HCT116 (cell line): ENCODE data around the gene DERL3. TPM values are rescaled to one million over a fixed set of nuclear protein-coding genes. Genes with fewer than 3 reads are reported as not detected.

ENCODE experiments used
- ATAC-seq: fragments of 200-7000 bp; cut with Tn5 transposase; 2 replicates; pipeline ENCODE4 v1.9.1; 2020; ENCODE audit warnings: mild to moderate bottlenecking, moderate library complexity
- BruUV-seq: library from RNA; stranded (reverse); fragments of 400-500 nt; replicated peaks from 2 replicates; lab custom pipeline; 2021; lab: Mats Ljungman, UMichigan
- CTCF ChIA-PET: fragments of 300-600 bp; sonication (Branson Sonifier 250); formaldehyde crosslinking; loops from one replicate; lab custom pipeline; 2021; ENCODE audit warnings: antibody characterized with exemption; lab: Charles Lee
- POLR2A ChIA-PET: fragments of 300-600, 350-600 bp; sonication (Branson Sonifier 250); formaldehyde crosslinking; loops from one replicate; lab custom pipeline; 2021; ENCODE audit warnings: antibody characterized with exemption; lab: Charles Lee
- RAD21 ChIA-PET, 2 experiments: fragments of 300-600 bp; sonication (Branson Sonifier 250); formaldehyde crosslinking; loops; one replicate each; lab custom pipeline; 2023; ENCODE audit warnings: low total read pairs in 2 of 2; ENCODE audit not compliant: uncharacterized antibody in 2 of 2, unreplicated experiment in 2 of 2, low non-redundant PET in 1 of 2; lab: Charles Lee
- DNase-seq: peaks from one replicate; pipeline ENCODE4 v3.0.0-alpha.2; 2010; ENCODE audit warnings: low read depth, low spot score
- H2AFZ ChIP-seq: fragments of 200-600 bp; shearing (Covaris generic), sonication (generic); 2 replicates; pipeline ENCODE4 v1.6.1; 2017; ENCODE audit warnings: low read depth, mixed run types, mixed read lengths, antibody characterized with exemption, low read length; ENCODE audit not compliant: poor library complexity, severe bottlenecking
- H3K27ac ChIP-seq: 2 replicates; pipeline ENCODE4 v1.5.1; 2012; ENCODE audit warnings: low read depth, low read length
- H3K27me3 ChIP-seq: fragments of 200-600 bp; sonication (generic); 2 replicates; pipeline ENCODE4 v1.6.1; 2016; ENCODE audit warnings: mixed run types, low read length, mixed read lengths; ENCODE audit not compliant: insufficient read depth
- H3K36me3 ChIP-seq, 2 experiments: fragments of 200-500 bp in 1 of 2; fragments of 200-600 bp in 1 of 2; sonication (Bioruptor generic) in 1 of 2; sonication (generic) in 1 of 2; 2 replicates each; pipeline versions ENCODE4 v1.5.1 to v1.6.1; 2014 to 2016; ENCODE audit warnings: low read length in 2 of 2, inconsistent platforms in 1 of 2, mixed read lengths in 1 of 2, mixed run types in 1 of 2; ENCODE audit not compliant: insufficient read depth in 2 of 2, control insufficient read depth in 1 of 2
- H3K4me1 ChIP-seq, 2 experiments: fragments of 200-600 bp in 1 of 2; sonication (generic) in 1 of 2; 2 replicates each; pipeline versions ENCODE4 v1.5.1 to v1.6.1; 2012 to 2017; ENCODE audit warnings: low read length in 2 of 2, inconsistent platforms in 1 of 2, mild to moderate bottlenecking in 1 of 2, mixed read lengths in 1 of 2, mixed run types in 1 of 2, moderate library complexity in 1 of 2; ENCODE audit not compliant: insufficient read depth in 2 of 2, control insufficient read depth in 1 of 2
- H3K4me2 ChIP-seq: fragments of 200-600 bp; sonication (generic); 2 replicates; pipeline ENCODE4 v1.6.1; 2017; ENCODE audit warnings: mixed run types, low read length, mixed read lengths
- H3K4me3 ChIP-seq, 2 experiments: fragments of 200-600 bp in 1 of 2; sonication (generic) in 1 of 2; replicated peaks in 1 of 2; 2 replicates each; pipeline ENCODE4 v1.5.1; 2011 to 2016; ENCODE audit warnings: low read length in 2 of 2, control low read depth in 1 of 2, low read depth in 1 of 2, mild to moderate bottlenecking in 1 of 2, mixed read lengths in 1 of 2, mixed run types in 1 of 2
- H3K79me2 ChIP-seq: fragments of 200-600 bp; sonication (generic); 2 replicates; pipeline ENCODE4 v1.6.1; 2017; ENCODE audit warnings: mild to moderate bottlenecking, mixed run types, low read length, moderate library complexity, mixed read lengths; ENCODE audit not compliant: insufficient read depth
- H3K9ac ChIP-seq: fragments of 200-600 bp; sonication (generic); 2 replicates; pipeline ENCODE4 v1.6.1; 2016; ENCODE audit warnings: low read length, mixed read lengths
- H3K9me2 ChIP-seq: fragments of 200-600 bp; sonication (generic), shearing (Covaris generic); 2 replicates; pipeline ENCODE4 v1.6.1; 2017; ENCODE audit warnings: mixed run types, mild to moderate bottlenecking, moderate library complexity; ENCODE audit not compliant: insufficient read depth
- H3K9me3 ChIP-seq, 2 experiments: fragments of 200-500 bp in 1 of 2; fragments of 200-600 bp in 1 of 2; sonication (Bioruptor generic) in 1 of 2; sonication (generic) in 1 of 2; 2 replicates each; pipeline ENCODE4 v1.6.1; 2014 to 2017; ENCODE audit warnings: low read length in 2 of 2, mixed read lengths in 2 of 2, inconsistent platforms in 1 of 2, low read depth in 1 of 2, mild to moderate bottlenecking in 1 of 2, mixed run types in 1 of 2, moderate library complexity in 1 of 2; ENCODE audit not compliant: control insufficient read depth in 1 of 2, insufficient read depth in 1 of 2
- H4K20me1 ChIP-seq: fragments of 200-600 bp; sonication (generic), shearing (Covaris generic); 2 replicates; pipeline ENCODE4 v1.6.1; 2017; ENCODE audit warnings: mixed run types, mild to moderate bottlenecking, moderate library complexity; ENCODE audit not compliant: insufficient read depth
- ATF3 ChIP-seq: IDR thresholded peaks from 2 replicates; pipeline ENCODE4 v1.6.1; 2012
- CEBPB ChIP-seq: IDR thresholded peaks from 2 replicates; pipeline ENCODE4 v1.6.1; 2012; ENCODE audit warnings: low read depth
- EGR1 ChIP-seq: IDR thresholded peaks from 2 replicates; pipeline ENCODE4 v1.6.1; 2012; ENCODE audit warnings: low read depth
- ELF1 ChIP-seq: IDR thresholded peaks from 2 replicates; pipeline ENCODE4 v1.6.1; 2012; ENCODE audit warnings: low read depth, borderline replicate concordance
- EZH2 ChIP-seq: fragments of 200-600 bp; sonication (generic); IDR thresholded peaks from 2 replicates; pipeline ENCODE4 v1.6.1; 2017; ENCODE audit warnings: antibody characterized with exemption, mixed run types
- EZH2phosphoT487 ChIP-seq: fragments of 200-600 bp; IDR thresholded peaks from 2 replicates; pipeline ENCODE4 v1.6.1; 2018; ENCODE audit warnings: antibody characterized with exemption, borderline replicate concordance
- FOSL1 ChIP-seq: IDR thresholded peaks from 2 replicates; pipeline ENCODE4 v1.6.1; 2012; ENCODE audit warnings: low read depth
- JUND ChIP-seq: IDR thresholded peaks from 2 replicates; pipeline ENCODE4 v1.6.1; 2012
- MAX ChIP-seq: IDR thresholded peaks from 2 replicates; pipeline ENCODE4 v1.6.1; 2012
- POLR2A ChIP-seq: IDR thresholded peaks from 2 replicates; pipeline ENCODE4 v1.7.0; 2011; ENCODE audit warnings: borderline replicate concordance; ENCODE audit not compliant: insufficient read depth, insufficient read length; ENCODE audit errors: extremely low read depth
- SIN3A ChIP-seq: IDR thresholded peaks from 2 replicates; pipeline ENCODE4 v1.6.1; 2012; ENCODE audit warnings: low read depth
- SP1 ChIP-seq: IDR thresholded peaks from 2 replicates; pipeline ENCODE4 v1.6.1; 2012; ENCODE audit warnings: low read depth
- SRF ChIP-seq: IDR thresholded peaks from 2 replicates; pipeline ENCODE4 v1.6.1; 2012; ENCODE audit warnings: low read depth
- TCF7L2 ChIP-seq: IDR thresholded peaks from 2 replicates; pipeline ENCODE4 v1.7.0; 2011; ENCODE audit warnings: borderline replicate concordance, inconsistent platforms; ENCODE audit not compliant: insufficient read depth, insufficient read length; ENCODE audit errors: extremely low read depth
- YY1 ChIP-seq: IDR thresholded peaks from 2 replicates; pipeline ENCODE4 v1.6.1; 2011; ENCODE audit warnings: low read length, low read depth, moderate library complexity, mild to moderate bottlenecking; ENCODE audit not compliant: insufficient replicate concordance; ENCODE audit errors: extremely low read depth
- ZBTB33 ChIP-seq: IDR thresholded peaks from 2 replicates; pipeline ENCODE4 v1.6.1; 2011; ENCODE audit warnings: mild to moderate bottlenecking, low read length, moderate library complexity; ENCODE audit not compliant: insufficient replicate concordance; ENCODE audit errors: extremely low read depth
- ZFX ChIP-seq: fragments of 450-650 bp; IDR thresholded peaks from 2 replicates; pipeline ENCODE4 v1.6.1; 2017
- ZNF274 ChIP-seq: fragments of 200-500 bp; sonication (Bioruptor generic); IDR thresholded peaks from 2 replicates; pipeline ENCODE4 v1.6.1; 2014; ENCODE audit warnings: mild to moderate bottlenecking, low read depth, low read length, inconsistent platforms
- intact Hi-C: fragments of 100-400 bp; cut with micrococcal nuclease; formaldehyde crosslinking; loops from 2 replicates; pipeline ENCODE4 v1.10.0; 2022
- total RNA-seq: library from RNA; stranded (reverse); gene quantifications from one replicate; pipeline ENCODE4 v1.2.1, GENCODE V29; 2021; ENCODE audit not compliant: unreplicated experiment
- TF ChIP-seq, protein P1 (sequence below): IDR thresholded peaks from 2 replicates; pipeline ENCODE4 v1.6.1; 2012; ENCODE audit warnings: low read depth

DERL3 gene
- total RNA-seq, 1 experiment from 2014 or later: not detected

- H3K36me3 ChIP-seq: no peaks in the 10 kb centered on the region
- no peak overlapping the region for H2AFZ ChIP-seq
- POLR2A ChIA-PET: interaction anchor here (0.7 to 0.9 kb wide), 2 partner anchors 7 to 8 kb away, joined by 3 read pairs; partner anchors contain the start of gene SLC2A11
- no peak overlapping the region for H3K4me3 ChIP-seq
- H3K9ac ChIP-seq: no peak overlapping the region
- H3K27me3 ChIP-seq: no peaks in the 10 kb centered on the region
- intact Hi-C loops: no loop called here
- BruUV-seq: no TSS peak
- H3K4me1 ChIP-seq: peaks cover 2 to 12% of the 10 kb centered on the region in 2 experiments; a peak in 2 of 4 replicates
- RAD21 ChIA-PET: interaction anchor here in 1 of 2 experiments (0.6 kb wide), 1 partner anchor 79 kb away, joined by 4 read pairs; no protein-coding TSS in a partner anchor
- H4K20me1 ChIP-seq: no peaks in the 10 kb centered on the region
- H3K27ac ChIP-seq: no peak overlapping the region
- no peak for DNase-seq
- H3K9me3 ChIP-seq: no peaks in the 10 kb centered on the region
- H3K9me2 ChIP-seq: no peaks in the 10 kb centered on the region
- no peak for TF ChIP-seq ELF1
- no peak for TF ChIP-seq YY1
- no peak for TF ChIP-seq MAX
- TF ChIP-seq POLR2A: no peak
- TF ChIP-seq, protein P1, sequence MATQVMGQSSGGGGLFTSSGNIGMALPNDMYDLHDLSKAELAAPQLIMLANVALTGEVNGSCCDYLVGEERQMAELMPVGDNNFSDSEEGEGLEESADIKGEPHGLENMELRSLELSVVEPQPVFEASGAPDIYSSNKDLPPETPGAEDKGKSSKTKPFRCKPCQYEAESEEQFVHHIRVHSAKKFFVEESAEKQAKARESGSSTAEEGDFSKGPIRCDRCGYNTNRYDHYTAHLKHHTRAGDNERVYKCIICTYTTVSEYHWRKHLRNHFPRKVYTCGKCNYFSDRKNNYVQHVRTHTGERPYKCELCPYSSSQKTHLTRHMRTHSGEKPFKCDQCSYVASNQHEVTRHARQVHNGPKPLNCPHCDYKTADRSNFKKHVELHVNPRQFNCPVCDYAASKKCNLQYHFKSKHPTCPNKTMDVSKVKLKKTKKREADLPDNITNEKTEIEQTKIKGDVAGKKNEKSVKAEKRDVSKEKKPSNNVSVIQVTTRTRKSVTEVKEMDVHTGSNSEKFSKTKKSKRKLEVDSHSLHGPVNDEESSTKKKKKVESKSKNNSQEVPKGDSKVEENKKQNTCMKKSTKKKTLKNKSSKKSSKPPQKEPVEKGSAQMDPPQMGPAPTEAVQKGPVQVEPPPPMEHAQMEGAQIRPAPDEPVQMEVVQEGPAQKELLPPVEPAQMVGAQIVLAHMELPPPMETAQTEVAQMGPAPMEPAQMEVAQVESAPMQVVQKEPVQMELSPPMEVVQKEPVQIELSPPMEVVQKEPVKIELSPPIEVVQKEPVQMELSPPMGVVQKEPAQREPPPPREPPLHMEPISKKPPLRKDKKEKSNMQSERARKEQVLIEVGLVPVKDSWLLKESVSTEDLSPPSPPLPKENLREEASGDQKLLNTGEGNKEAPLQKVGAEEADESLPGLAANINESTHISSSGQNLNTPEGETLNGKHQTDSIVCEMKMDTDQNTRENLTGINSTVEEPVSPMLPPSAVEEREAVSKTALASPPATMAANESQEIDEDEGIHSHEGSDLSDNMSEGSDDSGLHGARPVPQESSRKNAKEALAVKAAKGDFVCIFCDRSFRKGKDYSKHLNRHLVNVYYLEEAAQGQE: no peak
- no peak for TF ChIP-seq EZH2phosphoT487
- no peak for TF ChIP-seq FOSL1
- TF ChIP-seq ATF3: no peak
- no peak for TF ChIP-seq ZFX
- TF ChIP-seq SRF: no peak
- no peak for TF ChIP-seq ZNF274
- TF ChIP-seq TCF7L2: no peak
- no peak for TF ChIP-seq ZBTB33
- TF ChIP-seq SP1: no peak
- TF ChIP-seq JUND: no peak
- no peak for TF ChIP-seq EGR1
- TF ChIP-seq EZH2: no peak
- TF ChIP-seq CEBPB: no peak
- TF ChIP-seq SIN3A: no peak
- H3K4me2 ChIP-seq: peak overlapping the region; percentile 9; the same call in 1 of the 2 replicates
- H3K79me2 ChIP-seq: no peaks in the 10 kb centered on the region
- CTCF ChIA-PET: interaction anchor here (0.6 to 1.9 kb wide), 18 partner anchors 8 to 526 kb away, joined by 3 to 44 read pairs (median 4); partner anchors contain the start of genes CHCHD10, MIF, MMP11 and SLC2A11
- no peak for ATAC-seq
Measured at GRCh38 chr22:23850136-23850611, 11.4 kb upstream of the DERL3 start.
